GM18870 (cell line): Measurements from ENCODE around the gene CDIP1.

Experiments used
- ATAC-seq: cut with Tn5 transposase; IDR thresholded peaks from one replicate; pipeline ENCODE4 v1.9.1; 2021; ENCODE audit warnings: moderate library complexity; ENCODE audit not compliant: unreplicated experiment

The CDIP1 gene

DNA sequence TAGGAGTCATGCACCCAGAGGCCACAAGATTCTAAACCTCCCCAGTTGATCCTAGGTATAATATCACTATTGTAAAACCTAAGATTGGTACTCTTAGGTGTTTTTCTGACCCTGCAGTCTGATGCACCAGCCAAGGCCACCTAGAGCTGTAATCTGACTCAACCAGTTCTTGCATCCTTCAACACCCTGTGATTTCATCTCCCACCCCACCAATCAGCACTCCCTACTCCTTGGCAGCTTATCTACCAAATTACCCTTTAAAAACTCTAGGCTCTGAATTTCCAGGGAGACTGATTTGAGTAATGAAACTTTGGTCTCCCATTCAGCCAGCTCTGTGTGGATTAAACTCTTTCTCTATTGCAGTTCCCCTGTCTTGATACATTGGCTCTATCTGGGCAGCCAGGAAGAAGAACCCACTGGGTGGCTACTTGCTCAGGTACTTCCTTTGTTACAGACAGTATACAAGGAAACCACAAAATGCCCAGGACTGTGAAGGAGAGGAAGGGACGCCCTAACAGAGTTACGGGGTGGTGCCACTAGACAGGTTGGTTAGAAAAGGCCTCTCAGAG, 1.2 kb upstream of the CDIP1 start:
- ATAC-seq: no peak

DNA sequence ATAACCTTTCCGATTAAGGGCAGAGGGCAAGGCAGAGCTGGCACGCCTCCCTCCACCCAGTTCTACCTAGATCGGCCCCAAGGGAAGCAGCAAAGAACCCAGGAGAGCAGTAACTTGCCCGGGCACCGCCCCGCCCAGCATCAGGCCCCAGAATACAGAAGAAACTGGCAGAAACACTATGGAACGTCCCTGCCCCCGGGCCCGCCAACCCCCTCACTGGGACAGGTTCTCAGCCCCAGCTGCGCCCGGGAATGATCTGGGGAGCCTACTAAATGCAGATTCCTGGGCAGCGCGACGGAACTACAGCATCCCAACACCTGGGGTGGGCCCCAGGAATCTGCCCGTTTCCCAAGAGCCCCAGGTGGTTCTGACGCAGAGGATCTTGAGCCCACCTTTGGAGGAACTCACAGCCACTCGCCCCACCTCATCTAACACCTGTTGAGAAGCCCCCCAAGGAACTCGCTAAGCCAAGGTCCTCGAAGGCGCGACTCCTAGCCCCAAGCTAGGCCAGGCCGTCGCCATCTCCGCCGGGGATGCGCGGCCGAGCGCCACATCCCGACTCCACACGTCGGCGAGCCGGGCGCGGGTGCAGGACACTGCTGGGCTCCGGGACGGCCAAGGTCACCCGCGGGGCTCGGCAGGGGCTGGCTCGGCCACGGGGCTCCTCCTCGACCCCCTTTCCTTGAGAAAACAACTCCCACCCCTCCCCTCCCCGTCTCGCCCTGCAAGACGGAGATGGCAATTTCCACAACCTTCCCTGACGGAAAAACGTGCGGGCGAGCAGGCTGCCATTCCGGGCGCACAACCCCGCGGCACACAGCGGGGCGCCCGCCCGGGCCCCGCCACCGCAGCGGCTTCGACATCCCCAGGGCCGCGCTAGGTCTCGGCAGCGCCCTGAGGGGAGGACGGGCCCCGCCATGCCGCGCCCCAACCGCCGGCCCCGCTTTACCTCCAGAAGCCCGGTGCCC, 913 bp downstream of the CDIP1 start:
- no peak for ATAC-seq

DNA sequence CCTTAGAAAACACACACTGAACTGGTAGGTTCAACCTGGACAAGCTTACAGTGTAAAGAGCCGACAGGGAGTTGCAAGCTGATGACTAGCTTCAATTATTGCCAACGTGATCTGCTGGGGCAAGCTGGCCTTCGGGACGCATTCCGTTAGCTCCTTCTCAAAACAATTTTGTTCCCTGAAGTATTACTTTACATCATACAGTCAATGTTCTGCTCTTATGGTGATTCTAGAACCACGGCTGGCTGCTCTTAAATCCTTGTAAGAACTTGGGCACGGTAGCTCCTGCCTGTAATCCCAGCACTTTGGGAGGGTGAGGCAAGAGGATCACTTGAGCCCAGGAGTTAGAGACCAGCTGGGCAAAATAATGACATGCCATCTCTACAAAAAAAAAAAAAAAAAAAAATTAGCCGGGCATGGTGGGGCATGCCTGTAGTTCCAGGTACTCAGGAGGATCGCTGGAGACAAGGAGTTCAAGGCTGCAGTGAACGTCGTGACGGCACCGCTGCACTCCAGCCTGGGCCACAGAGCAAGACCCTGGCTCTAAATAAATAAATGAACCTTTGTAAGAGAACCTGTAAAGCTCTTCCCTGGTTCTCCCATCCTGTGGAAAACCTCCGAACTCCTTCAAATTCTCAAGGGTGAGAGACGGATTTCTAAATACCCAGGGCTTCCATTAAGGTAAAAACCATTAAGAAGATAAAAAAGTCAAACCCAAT, 2.0 kb downstream of the CDIP1 start:
- ATAC-seq: no peak

DNA sequence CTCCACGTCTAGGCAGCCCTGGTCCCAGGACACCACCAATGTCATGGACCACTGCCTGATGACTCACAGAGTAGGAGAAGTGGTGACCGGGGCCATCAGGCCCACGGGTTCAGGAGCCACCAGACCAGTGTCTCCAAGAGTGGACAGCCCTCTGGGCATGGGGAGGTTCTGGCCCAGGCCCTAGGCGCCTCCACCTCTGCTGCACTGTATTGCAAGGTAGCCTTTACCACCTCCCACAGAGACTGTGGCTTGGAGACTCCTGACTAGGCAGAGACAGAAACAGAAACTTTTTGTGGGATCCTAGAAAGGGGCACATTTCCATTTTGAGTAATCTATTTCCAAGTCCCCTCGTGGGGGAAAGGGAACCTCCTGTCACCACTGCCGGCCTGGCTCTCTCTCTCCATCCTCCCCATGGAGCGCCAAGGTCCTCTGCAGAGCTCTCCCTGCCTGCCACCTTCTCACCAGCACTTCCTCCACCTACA, 2.9 kb downstream of the CDIP1 start:
- no peak for ATAC-seq

DNA sequence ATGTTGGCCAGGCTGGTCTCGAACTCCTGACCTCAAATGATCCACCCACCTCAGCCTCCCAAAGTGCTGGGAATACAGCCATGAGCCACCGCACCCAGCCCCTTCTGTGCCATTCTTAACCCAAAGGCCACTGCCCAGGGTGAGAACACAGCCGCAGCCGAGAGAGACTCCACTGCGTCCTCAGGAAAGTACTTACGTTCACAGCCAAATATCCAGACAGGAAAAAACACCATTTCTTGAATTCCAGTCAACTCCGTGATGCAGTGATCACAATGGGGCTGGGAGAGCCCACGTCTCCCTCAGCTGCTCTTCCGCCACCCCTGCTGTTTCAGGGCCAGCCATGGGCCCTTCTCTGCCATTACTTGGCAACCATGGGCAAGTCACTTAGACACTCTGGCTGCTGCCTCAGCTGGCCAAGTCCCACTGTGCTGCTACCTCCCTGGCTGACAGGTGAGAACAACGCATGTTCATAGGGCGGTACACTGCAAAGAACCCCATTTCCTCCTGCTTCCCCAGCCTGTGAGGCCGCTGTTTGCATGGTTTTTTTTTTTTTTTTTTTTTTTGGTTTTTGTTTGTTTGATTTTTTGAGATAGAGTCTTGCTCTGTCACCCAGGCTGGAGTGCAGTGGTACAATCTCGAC, 4.3 kb downstream of the CDIP1 start:
- ATAC-seq: no peak

DNA sequence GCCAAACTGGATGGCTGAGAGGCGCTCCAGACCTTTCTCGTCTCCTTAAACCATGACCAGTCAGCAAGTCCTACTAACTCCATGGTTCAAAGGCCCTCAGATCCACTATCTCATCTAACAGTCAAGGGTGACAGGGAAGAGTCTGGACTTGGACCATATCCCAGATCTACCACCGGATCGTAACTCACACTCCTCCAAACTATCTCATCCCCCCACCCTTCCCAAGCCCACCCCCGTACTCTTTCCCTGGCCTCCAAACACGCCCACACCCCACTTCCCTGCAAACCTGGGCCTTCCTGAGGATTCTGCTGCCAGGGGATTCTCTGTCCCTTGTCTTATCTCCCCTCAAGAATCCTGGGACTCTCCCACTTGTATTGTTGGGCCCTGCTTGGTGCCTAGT, 5.1 kb downstream of the CDIP1 start:
- ATAC-seq: no peak

DNA sequence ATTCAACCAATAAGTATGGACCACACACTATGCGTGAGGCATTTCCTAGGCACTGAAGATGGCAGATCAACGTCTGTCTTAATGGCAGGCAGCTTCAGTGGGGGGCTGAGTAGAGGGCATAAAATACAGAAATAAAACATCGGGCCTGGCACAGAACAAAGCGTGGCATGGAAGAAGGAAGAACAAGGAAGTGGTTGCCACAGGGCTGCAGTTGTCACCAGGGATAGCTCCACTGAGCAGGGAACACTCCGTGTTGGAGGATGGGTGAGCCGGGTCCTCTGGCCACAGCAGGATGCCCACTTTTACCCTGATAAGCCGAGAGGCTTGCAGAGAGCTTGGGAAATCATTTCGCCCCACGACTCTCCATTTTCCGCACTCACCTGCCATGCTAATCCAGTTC, 6.3 kb downstream of the CDIP1 start:
- no peak for ATAC-seq

DNA sequence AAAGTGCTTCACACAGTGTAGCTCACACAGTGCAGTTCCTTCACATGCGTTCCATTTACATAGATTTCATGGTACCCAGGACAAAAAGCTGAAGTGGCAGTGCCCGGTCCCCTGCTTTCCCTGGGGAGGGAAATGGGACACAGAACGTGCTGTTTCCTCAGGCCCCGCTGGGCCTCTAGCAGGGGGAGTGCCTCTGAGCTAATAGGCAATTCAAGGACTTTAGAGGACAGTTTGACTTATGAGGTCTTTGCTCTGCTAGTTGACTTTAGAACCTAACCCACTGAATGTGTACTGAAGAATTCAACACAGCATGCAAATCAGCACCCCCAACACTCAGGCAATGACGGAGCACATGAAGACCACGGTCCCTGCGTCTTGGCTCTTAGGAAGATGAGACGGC, 6.8 kb downstream of the CDIP1 start:
- ATAC-seq: no peak

DNA sequence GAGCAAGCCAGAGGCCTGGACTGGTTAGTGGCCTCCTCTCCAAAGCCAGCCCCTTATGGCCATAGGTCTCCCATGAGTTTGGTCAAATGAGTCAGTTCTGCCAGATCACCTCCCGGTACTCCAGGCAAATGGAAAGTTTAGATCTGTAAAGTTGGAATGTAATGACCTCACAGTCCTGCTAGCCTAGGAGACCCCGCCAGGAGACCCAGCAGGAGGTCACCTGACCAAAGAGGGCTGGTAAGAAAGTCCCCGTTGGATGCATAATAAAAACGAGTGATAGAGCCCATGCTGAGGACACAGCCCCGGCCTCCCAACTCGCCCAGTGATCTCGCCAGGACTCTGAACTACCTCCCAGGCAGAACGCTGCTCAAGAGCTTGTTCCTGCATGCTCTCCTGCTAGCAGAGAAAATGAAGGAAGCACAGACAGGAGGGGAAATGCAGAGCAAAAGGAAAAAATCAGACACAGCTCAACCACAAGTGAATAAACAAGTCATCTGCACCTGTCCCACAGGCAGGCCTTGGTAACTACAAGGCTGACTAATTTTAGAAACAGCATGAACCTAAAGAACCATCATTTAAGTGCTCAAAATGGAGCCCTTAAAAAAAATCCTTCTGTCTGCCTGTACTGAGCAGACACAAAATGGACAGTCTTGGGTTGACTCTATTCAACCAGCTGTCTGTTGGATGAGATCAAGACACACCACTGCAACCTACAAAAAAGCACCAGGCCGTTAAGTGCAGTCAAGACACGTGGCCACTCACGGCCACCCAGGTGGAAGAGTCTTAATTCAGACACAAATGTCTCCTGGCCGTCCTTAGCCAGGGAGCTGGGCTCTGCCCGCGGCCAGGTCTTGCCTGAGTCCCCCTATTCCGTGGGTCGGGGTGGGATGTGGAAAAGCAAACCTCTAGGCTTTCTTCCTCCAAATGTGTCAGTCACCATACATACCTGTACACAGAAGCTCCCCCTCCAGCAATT, 9.2 kb downstream of the CDIP1 start:
- no peak for ATAC-seq

DNA sequence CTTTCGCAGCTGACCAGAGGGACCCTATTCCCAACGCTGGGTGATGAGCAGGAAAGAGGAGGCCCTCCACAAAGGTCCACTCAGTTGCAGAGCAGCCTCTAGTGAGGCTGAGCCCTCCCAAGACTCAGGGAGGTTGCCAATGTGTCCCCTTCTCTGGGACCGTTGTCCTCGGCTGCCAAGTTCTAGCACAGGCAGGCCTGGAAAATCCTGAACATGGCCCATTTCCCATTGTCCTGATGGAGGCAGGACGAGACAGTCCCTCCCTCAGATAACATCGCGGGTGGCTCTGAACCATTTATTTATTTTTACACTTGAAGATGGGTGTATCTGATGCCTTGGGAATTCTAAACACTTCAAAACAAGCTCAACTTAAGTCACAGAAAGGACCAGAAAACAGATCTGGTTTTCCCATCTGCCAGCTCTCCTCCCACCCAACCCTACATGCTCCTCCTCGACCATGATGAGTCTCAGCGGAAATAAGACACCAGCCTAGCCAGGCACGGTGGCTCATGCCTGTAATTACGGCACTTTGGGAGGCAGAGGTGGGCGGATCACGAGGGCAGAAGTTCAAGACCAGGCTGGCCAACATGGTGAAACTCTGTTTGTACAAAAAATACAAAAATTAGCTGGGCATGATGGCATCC, 12.8 kb downstream of the CDIP1 start:
- no peak for ATAC-seq

DNA sequence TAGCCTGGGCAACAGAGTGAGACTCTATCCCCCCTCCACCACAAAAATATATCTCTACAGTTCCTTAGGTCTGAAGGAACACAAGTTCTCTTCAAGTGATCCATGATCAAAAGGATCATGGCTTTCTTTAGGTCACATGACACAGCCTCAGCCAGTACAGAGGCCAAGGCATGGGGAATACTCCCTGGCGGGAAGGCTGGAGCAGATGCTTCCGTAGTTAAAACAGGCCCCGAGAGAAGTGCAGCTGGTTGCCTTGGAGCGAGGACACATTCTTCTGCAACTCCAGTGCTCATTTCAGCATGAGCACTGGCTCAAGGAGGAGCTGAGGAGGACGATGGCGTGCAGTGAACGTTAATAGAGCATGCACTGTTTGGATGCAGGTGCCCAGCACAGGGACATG, 13.5 kb downstream of the CDIP1 start:
- no peak for ATAC-seq

DNA sequence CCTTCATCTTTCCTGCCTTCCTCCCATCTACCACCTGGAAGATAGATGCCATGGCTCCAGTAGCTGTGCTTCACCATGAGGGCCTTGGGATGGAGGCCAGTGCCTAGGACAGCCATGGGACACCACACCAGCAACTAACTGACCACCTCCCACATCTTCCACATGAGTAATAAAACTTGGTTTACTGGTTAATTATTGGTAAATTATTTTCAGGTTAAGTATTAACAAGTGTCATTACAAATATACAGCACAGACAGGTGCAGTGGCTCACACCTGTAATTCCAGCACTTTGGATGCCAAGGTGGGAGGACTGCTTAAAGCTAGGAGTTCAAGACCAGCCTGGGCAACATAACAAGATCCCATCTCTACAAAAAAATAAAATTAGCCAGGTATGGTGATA, 14.0 kb downstream of the CDIP1 start:
- ATAC-seq: no peak

DNA sequence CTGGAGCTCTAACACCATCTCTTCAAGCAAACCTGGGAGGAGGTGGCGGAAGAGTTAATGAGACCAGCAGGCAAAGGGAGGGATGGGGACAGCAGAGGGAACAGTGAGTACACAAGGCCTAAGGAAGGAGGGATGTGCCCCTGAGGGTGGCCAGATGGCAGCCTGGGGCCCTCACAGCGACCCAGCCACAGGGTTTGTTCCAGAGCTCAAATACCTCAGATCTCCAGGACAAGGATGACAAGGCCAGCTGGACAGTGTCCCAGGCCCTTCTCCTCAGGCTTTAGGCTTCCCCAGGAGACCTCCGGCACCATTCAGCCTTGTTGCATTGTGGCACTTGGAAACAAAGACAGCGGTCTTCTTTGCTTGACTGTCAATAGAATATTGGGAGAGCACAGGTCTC, 14.9 kb downstream of the CDIP1 start:
- ATAC-seq: no peak

DNA sequence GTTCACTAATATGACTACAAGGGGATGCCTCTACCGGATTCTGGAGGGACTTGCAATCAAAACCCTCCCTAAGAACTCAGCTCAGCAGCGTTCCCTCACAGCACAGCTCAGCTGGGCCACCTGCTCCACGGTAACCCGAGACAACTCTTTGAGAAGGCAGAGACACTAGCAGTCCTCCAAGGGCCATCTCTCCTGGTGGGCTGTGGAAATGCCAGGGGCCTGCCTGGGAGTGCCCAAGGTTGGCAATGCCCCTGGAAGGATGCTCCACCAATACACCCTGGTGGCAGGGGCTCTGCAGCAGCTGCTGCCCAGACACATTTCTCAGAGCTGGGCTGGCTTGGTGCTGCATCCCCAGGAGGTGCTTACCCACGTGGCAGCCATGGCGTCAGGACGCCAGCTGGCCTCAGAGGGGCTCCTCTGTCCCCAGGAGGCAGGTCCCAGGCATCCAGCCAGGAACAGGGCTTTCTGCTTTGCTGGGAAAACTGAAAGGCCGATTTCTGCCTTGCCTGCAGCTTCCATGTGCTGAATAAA, 16.5 kb downstream of the CDIP1 start:
- no peak for ATAC-seq

DNA sequence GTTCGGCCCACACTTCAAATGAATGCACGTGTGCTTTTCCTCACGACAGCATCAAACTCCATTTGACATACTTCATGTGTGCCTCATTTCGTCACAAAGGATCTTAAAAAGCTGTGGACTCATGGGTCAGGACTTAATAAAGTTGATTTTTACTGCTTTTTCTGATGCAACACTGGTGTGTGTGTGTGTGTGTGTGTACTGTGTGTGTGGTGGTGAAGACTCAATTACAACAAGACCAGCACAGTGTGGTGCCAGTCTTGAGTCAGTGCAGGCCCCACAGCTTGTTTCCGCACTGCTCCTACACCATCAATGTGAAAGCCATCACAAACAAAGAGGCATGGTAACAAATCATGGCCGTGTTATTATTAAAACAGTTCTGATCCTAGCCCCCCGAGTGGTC, 17.7 kb downstream of the CDIP1 start:
- no peak for ATAC-seq

DNA sequence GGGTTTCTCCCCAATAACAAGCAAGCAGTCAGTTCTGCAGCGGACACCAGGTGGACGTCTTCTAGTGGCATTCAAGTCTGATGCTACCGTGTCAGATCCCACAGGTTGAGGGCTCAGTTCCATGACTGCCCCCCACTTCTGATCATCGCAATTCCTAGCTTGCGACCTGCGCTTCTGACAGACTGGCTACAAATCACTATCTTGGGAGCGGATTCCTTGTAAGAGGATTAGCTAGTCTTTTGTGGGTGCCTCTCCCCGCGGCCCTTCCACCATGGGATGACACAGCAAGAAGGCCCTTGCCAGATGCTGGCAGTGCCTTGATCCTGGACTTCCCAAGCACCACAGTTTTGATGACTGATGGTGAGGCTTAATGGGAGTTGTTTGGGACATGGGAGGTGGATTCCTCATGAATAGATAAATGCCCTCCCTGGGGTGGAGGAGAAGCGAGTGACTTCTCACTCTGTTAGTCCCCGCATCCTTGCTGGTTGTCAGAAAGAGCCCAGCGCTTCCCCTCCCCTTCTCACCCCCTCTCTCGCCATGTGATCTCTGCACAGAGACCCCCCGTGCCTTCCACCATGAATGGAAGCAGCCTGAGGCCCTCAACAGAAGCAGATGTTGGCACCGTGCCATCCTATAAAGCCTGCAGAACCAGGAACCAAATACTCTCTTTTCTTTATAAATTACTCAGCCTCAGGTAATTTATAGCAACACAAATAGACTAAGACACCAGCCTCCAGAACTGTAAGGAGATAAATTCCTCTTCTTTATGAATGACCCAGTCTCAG, 19.1 kb downstream of the CDIP1 start:
- no peak for ATAC-seq

DNA sequence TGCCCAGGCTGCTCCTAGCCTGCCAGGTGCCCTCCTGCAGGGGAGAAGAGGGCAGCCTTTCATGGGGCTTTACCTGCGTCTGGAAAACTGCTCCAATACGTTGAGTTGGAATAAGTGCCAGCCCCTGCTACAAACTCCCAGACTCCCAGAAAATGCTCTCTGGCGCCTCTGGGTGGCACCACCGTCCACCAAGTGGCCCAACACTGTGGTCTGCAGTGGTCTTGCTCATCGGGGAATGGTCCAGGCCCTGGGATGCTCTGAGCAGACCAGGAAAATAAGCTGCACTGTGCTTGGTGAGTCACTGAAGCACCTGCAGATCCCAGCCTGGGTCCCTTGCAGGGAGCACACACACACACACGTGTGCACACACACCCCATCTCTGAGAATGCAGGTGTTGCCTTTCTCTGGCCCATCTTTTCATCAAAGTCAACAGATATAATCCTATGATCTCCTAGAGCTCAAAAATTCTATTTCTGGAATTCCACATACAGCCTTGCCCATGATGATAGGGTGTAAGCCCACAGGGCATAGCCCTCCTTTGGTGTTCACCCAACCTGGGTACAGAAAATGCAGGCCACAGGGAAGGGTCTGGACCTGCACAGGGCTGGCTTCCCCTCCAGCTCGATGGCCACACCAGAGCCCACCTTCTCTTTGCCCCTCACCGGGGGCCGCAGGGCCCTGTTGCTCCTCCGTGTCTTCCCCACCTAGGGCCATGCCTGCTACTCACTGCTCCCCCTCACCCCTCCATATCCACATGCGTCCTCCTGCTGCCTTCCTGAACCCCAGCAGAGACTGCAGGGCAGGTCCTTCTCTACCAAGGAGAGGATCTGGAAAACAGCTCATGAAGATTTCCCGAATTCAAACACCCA, 20.5 kb downstream of the CDIP1 start:
- ATAC-seq: no peak
